Upper lobe of right lung (tissue), 1 donor: ENCODE data around the gene COL6A1. TPM values are rescaled to one million over a fixed set of nuclear protein-coding genes. Genes with fewer than 3 reads are reported as not detected.

Experiments
- ATAC-seq: fragments of 200-7000 bp; cut with Tn5 transposase; one replicate; pipeline ENCODE4 v1.9.1; 2020; ENCODE audit warnings: mild to moderate bottlenecking, moderate library complexity
- DNase-seq: peaks from one replicate; pipeline ENCODE4 v3.0.0-alpha.2; 2020
- H3K27ac ChIP-seq: fragments of 200-600 bp; one replicate; pipeline ENCODE4 v1.8.0; 2022
- H3K27me3 ChIP-seq: fragments of 200-600 bp; one replicate; pipeline ENCODE4 v1.8.0; 2022; ENCODE audit warnings: mild to moderate bottlenecking
- H3K36me3 ChIP-seq: fragments of 200-600 bp; one replicate; pipeline ENCODE4 v1.8.0; 2022
- H3K4me1 ChIP-seq: fragments of 200-600 bp; one replicate; pipeline ENCODE4 v1.8.0; 2022
- H3K4me3 ChIP-seq: fragments of 200-600 bp; one replicate; pipeline ENCODE4 v1.8.0; 2022; ENCODE audit warnings: mild to moderate bottlenecking
- H3K9me3 ChIP-seq: fragments of 200-600 bp; one replicate; pipeline ENCODE4 v1.8.0; 2022
- CTCF ChIP-seq: fragments of 200-600 bp; IDR thresholded peaks from one replicate; pipeline ENCODE4 v1.8.0; 2022; ENCODE audit warnings: antibody characterized with exemption
- intact Hi-C: fragments of 100-400 bp; cut with DNase I; formaldehyde crosslinking; loops from one replicate; pipeline ENCODE4 v1.11.0; 2022
- total RNA-seq: library from RNA; stranded (reverse); fragmentation: NEBNext Ultra II Directional; extraction: Animal tissue kit (Norgen Biotek cat#: 25700); gene quantifications from one replicate; pipeline ENCODE4 v1.2.1, GENCODE V29; 2021
- donor health status: DM: no; HTN: yes; CAD: no; lungs with severe emphysema.

Gene COL6A1
- total RNA-seq, 1 donor from 2014 or later, result 175 TPM

- no peak for TF ChIP-seq CTCF
- intact Hi-C loops, result no loop called here
- H3K4me3 ChIP-seq, result peak overlapping the region; percentile 71
- peaks cover 15% of the 10 kb centered on the region for H3K36me3 ChIP-seq
- ATAC-seq, result no peak
- H3K27ac ChIP-seq, result peak overlapping the region; percentile 70
- peaks cover 2% of the 10 kb centered on the region for H3K4me1 ChIP-seq
- H3K9me3 ChIP-seq, result no peaks in the 10 kb centered on the region
- DNase-seq, result peak; percentile 65
- H3K27me3 ChIP-seq, result peaks cover 9% of the 10 kb centered on the region
Observed at GRCh38 chr21:45982758-45983648, 1.4 kb downstream of the COL6A1 start.

GRCh38 chr21:45983649-45983965, 2.0 kb downstream of the COL6A1 start:
- no peak for TF ChIP-seq CTCF
- no peak for ATAC-seq
- peaks cover 2% of the 10 kb centered on the region for H3K4me1 ChIP-seq
- intact Hi-C loops, result no loop called here
- DNase-seq, result no peak
- H3K36me3 ChIP-seq, result peaks cover 15% of the 10 kb centered on the region
- H3K4me3 ChIP-seq, result peak overlapping the region; percentile 71
- H3K27ac ChIP-seq, result no peak overlapping the region
- H3K27me3 ChIP-seq, result peaks cover 7% of the 10 kb centered on the region
- H3K9me3 ChIP-seq, result no peaks in the 10 kb centered on the region

GRCh38 chr21:45983981-45984551, 2.5 kb downstream of the COL6A1 start:
- Histone ChIP-seq H3K36me3 (peaks cover 15% of the 10 kb centered on the region), H3K27ac (peak overlapping the region; percentile 11), H3K27me3 (peaks cover 3% of the 10 kb centered on the region), H3K9me3 (no peaks in the 10 kb centered on the region), H3K4me3 (peak overlapping the region; percentile 71), H3K4me1 (peaks cover 2% of the 10 kb centered on the region)
- no peak for ATAC-seq
- TF ChIP-seq CTCF, result no peak
- DNase-seq, result peak; percentile 68
- intact Hi-C loops, result no loop called here

GRCh38 chr21:45984584-45985095, 3.1 kb downstream of the COL6A1 start:
- H3K27ac ChIP-seq, result no peak overlapping the region
- ATAC-seq (no peak), DNase-seq (no peak)
- no peak overlapping the region for H3K4me3 ChIP-seq
- peaks cover 15% of the 10 kb centered on the region for H3K36me3 ChIP-seq
- intact Hi-C loops, result no loop called here
- peaks cover 2% of the 10 kb centered on the region for H3K4me1 ChIP-seq
- H3K9me3 ChIP-seq, result no peaks in the 10 kb centered on the region
- TF ChIP-seq CTCF, result no peak
- no peaks in the 10 kb centered on the region for H3K27me3 ChIP-seq

GRCh38 chr21:45985471-45986315, 4.1 kb downstream of the COL6A1 start:
- peaks cover 15% of the 10 kb centered on the region for H3K36me3 ChIP-seq
- ATAC-seq, result no peak
- H3K9me3 ChIP-seq, result no peaks in the 10 kb centered on the region
- H3K4me1 ChIP-seq, result peaks cover 2% of the 10 kb centered on the region
- no peaks in the 10 kb centered on the region for H3K27me3 ChIP-seq
- no peak for TF ChIP-seq CTCF
- no peak overlapping the region for H3K27ac ChIP-seq
- H3K4me3 ChIP-seq, result no peak overlapping the region
- intact Hi-C loops, result no loop called here
- DNase-seq, result peak; percentile 60
